ENCODE results near the gene GNG7. TPM values are rescaled to one million over a fixed set of nuclear protein-coding genes. Genes with fewer than 3 reads are reported as not detected.
A peak's percentile ranks its signal among the peaks of the same experiment; 100 is the strongest.
"Not testable (repeated sequence)": the region's sequence is repeated elsewhere in the genome, so short reads cannot be mapped to it uniquely, and the experiment has no call there.

GNG7 gene
- polyA plus RNA-seq, 1 of the 3 experiments (the other 2 are of a cell fraction) = 2.2 TPM

DNA sequence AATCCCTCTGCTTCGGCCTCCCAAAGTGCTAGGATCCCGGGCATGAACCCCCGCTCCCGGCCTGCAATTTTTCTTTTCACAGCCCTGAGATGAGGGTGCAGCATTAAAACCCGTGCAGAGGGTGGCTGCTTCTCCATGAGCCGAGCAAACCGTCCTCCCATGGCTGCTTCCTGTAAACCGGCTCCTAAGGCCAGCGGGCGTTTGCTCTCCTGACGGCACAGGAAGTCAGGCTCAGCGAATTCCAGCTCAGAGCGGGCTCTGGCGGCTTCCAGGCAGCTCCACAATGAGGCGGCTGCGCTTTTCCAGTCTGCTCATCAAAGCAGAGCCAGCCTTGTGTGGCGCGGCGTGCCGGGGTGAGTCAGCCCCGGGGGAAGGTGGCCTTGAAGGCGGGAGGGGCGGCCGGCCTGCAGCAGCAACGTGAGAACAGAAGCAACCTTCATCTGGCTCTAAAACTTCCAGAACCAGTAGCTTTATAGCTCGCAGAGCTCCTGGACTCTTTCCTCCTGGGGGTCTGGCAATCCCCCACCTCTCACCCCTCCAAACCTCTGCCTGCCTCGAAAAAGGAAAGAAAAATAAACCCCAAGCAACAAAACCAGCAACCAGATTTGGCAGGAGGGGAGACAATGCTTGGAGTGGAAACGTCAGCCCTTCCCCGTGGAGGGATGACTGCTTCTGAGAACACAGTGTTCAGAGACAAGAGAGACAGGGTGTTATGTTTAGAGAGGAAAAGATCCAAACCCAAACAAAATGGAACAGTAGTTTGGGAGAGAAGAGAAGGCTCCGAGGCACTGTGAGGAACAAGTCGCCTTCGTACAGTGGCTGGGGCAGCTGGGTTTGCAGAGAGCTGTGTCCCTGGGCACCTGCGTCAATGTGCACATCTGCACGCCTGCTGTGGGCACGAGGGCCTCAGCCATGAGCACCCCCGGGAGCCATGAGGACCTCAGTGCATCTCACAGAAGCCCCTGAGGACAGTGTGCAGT, 158.7 kb downstream of the GNG7 start (continued):
- TF ChIP-seq RCOR1 (IDR thresholded peaks at IDR 0.05; ENCODE audit: low read length) (peak; percentile 20; the same call in 1 of the 2 replicates), ELF1 (IDR thresholded peaks at IDR 0.05) (peak; percentile 76), RAD21 (IDR thresholded peaks at IDR 0.05; ENCODE audit: low read length) (peak; percentile 55), NRF1 (IDR thresholded peaks at IDR 0.05; ENCODE audit: low read depth, low read length) (no peak), RXRA (IDR thresholded peaks at IDR 0.05; ENCODE audit: borderline replicate concordance, low read depth) (no peak), EZH2phosphoT487 (IDR thresholded peaks at IDR 0.05; ENCODE audit: borderline replicate concordance, low read depth) (no peak), CHD2 (IDR thresholded peaks at IDR 0.05; ENCODE audit: low read length, partially characterized antibody) (peak; percentile 48), GATA2 (CRISPR knock-in tag; IDR thresholded peaks at IDR 0.05) (no peak), MEF2A (IDR thresholded peaks at IDR 0.05; ENCODE audit: borderline replicate concordance, low read depth) (no peak), MXI1 (IDR thresholded peaks at IDR 0.05; ENCODE audit: low read depth, low read length) (peak; percentile 74), FOSL2 (IDR thresholded peaks at IDR 0.05; ENCODE audit: borderline replicate concordance, low read depth) (peak; percentile 96), JUND (IDR thresholded peaks at IDR 0.05) (no peak; the same call in 1 of the 2 replicates), EP300 (IDR thresholded peaks at IDR 0.05; ENCODE audit: borderline replicate concordance in 1 of 2, low read depth in 1 of 2, low read length in 1 of 2) (peak; percentile 21 to 83; a peak in 1 of 4 replicates)
- TF ChIP-seq, protein P1, sequence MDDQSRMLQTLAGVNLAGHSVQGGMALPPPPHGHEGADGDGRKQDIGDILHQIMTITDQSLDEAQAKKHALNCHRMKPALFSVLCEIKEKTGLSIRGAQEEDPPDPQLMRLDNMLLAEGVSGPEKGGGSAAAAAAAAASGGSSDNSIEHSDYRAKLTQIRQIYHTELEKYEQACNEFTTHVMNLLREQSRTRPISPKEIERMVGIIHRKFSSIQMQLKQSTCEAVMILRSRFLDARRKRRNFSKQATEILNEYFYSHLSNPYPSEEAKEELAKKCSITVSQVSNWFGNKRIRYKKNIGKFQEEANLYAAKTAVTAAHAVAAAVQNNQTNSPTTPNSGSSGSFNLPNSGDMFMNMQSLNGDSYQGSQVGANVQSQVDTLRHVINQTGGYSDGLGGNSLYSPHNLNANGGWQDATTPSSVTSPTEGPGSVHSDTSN (IDR thresholded peaks at IDR 0.05) = peak; percentile 34

DNA sequence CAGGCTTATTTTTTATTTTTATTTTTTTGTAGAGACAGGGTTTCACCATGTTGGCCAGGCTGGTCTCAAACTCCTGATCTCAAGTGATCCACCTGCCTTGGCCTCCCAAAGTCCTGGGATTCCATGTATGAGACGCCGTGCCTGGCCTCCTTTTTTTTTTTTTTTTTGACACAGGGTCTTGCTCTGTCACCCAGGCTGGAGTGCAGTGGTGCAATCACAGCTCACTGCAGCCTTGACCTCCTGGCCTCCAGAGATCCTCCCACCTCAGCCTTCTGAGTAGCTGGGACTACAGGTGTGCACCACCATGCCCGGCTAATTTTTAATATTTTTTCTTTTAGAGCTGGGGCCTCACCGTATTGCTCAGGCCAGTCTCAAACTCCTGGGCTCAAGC, 159.4 kb downstream of the GNG7 start:
- POLR2A ChIA-PET = interaction anchor here (1.0 to 2.7 kb wide), 3 partner anchors 9 to 67 kb away, joined by 3 to 11 read pairs (median 3); partner anchors contain the start of gene GADD45B
- H4K20me1 ChIP-seq (ENCODE audit: insufficient read depth); DNase-seq; H3K9me2 ChIP-seq; H3K9me3 ChIP-seq; H3K27me3 ChIP-seq (ENCODE audit: insufficient read depth); H3K36me3 ChIP-seq (replicated peaks in 1 of 2; ENCODE audit: control insufficient read depth in 1 of 2, insufficient read depth in 2 of 2, low read length in 1 of 2): not testable (repeated sequence)
- H3K4me1 ChIP-seq (ENCODE audit: control insufficient read depth in 1 of 2, insufficient read depth in 2 of 2, low read depth in 1 of 2, low read length in 1 of 2) = peaks cover 13 to 43% of the 10 kb centered on the region in 2 experiments; a peak in 3 of 4 replicates
- 41% methylated on average over 4 of the region's 4 CpGs for WGBS (ENCODE audit: low lambda C conversion rate)
- H3K27ac ChIP-seq (ENCODE audit: low read depth in 2 of 2, low read length in 1 of 2) = peak overlapping the region; percentile 86 to 90
- peak overlapping the region; percentile 71 for H3K4me2 ChIP-seq
- H3K9ac ChIP-seq = peak overlapping the region; percentile 58; the same call in 1 of the 2 replicates
- peaks cover 13% of the 10 kb centered on the region; the same call in 1 of the 2 replicates for H3K79me2 ChIP-seq (ENCODE audit: insufficient read depth)
- peak overlapping the region; percentile 7 to 22; a peak in 2 of 4 replicates for H3K4me3 ChIP-seq (ENCODE audit: low read depth in 2 of 2, low read length in 1 of 2)
- H2AFZ ChIP-seq (ENCODE audit: low read depth) = peak overlapping the region; percentile 57; the same call in 1 of the 2 replicates
- peaks cover 36% of the 10 kb centered on the region for H3F3A ChIP-seq (replicated peaks; ENCODE audit: insufficient read depth)
- CTCF ChIA-PET = interaction anchor here (0.6 to 4.0 kb wide), 9 partner anchors 8 to 71 kb away, joined by 3 to 25 read pairs (median 4); partner anchors contain the start of gene GADD45B
